ENCODE measurements around the gene INSYN2B.

Gene INSYN2B

DNA sequence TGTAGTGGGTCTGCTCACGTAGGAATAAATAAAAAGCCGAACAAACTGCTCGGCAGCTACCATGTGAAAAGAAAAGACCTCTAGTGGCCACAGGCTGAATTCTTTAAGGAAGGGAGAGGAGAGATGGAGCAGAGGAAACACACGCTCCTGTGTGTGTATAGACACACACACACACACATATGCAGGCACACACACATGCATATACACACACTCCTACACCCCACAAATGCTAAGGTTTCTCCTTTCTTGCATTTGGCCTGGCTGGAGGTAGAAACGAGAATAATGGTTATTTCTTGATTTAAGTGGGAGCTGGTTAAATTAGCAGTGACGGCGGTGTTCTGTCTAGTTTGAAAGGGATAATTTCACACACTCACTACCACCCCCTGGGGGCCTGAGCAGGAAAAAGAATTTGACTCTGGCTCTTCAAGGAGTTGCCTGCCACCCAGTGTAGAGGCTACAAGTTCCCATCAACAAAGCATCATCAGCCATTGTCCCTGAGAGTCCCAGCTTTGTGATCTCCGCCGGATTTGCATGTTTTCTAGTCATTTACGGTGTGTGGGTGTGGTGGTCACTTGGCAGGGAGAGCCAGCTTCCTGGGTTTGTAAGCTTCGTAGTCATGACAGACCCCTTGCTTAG is at the start of gene INSYN2B:
Gene INSYN2B, minus strand, starts transcription at position 78 of the 636 bp plus-strand sequence. CDS start 96,597 bp downstream, outside the sequence.
- H3K9me3 ChIP-seq: no peaks in the 10 kb centered on the region
- no peak within 1 kb of the TSS for H3K9ac ChIP-seq
- no peak within 1 kb of the TSS for H3K4me3 ChIP-seq
- H3K27ac ChIP-seq: no peak within 1 kb of the TSS
- H4K20me1 ChIP-seq: no peaks in the 10 kb centered on the region
- TF ChIP-seq Cebpa-rat (IDR thresholded peaks at IDR 0.05): no peak
- no peaks in the 10 kb centered on the region for H3K4me1 ChIP-seq
- H3K36me3 ChIP-seq: peaks cover 27% of the 10 kb centered on the region
- H3K27me3 ChIP-seq: no peaks in the 10 kb centered on the region
- no peak within 1 kb of the TSS for H3K4me2 ChIP-seq

DNA sequence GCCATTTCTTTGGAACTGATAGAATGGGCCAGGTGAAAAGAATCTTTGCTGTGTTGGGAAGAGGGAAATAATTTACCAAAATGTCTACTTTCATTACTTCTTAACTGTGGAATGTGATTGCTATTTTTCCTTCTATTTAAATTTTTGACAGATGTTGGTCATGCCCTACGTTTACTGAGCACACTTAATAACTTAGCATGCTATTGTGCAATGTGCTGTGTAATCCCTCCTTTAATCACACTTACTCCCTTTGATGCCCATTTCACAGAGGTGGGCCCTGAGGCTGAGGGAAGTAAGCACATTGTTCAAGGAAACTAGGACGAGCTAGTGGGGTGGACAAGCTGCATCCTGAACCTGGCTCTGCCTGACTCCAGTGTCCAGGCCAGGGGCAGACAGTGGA is 47.8 kb upstream of the INSYN2B start:
- Histone ChIP-seq H3K4me2 (no peak overlapping the region), H3K27ac (no peak overlapping the region), H4K20me1 (no peaks in the 10 kb centered on the region), H3K4me1 (no peaks in the 10 kb centered on the region), H3K9ac (no peak overlapping the region), H3K4me3 (no peak overlapping the region), H3K27me3 (no peaks in the 10 kb centered on the region), H3K9me3 (no peaks in the 10 kb centered on the region), H3K36me3 (peaks cover 63% of the 10 kb centered on the region)
- no peak for TF ChIP-seq Cebpa-rat (IDR thresholded peaks at IDR 0.05)

DNA sequence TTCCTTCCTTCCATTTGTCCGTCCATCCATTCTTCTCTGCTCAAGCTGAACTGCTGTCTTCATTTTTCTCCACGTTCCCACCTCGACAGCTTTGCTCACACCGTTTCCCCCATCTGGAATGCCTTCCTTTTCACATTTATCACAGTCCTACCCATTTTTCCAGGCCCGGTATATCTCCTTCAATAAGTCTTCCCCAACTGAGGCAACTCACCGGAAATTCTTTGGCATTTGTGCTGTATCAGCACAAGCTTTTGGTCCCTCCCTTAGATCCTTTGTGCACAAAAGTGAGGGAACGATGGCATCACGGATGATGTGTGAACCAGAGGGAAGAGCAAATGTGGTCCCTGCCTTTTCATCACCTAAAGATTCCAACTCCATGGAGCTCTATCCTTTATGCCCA is 45.6 kb upstream of the INSYN2B start:
- H3K4me2 ChIP-seq: no peak overlapping the region
- H3K9ac ChIP-seq: no peak overlapping the region
- 0 out of 2 replicates have a peak, but pooled peaks cover 5% of the 10 kb centered on the region for H3K4me1 ChIP-seq
- no peaks in the 10 kb centered on the region for H3K27me3 ChIP-seq
- H3K9me3 ChIP-seq: no peaks in the 10 kb centered on the region
- H3K36me3 ChIP-seq: peaks cover 73% of the 10 kb centered on the region
- H3K27ac ChIP-seq: no peak overlapping the region
- no peak for TF ChIP-seq Cebpa-rat (IDR thresholded peaks at IDR 0.05)
- H3K4me3 ChIP-seq: no peak overlapping the region
- H4K20me1 ChIP-seq: no peaks in the 10 kb centered on the region

DNA sequence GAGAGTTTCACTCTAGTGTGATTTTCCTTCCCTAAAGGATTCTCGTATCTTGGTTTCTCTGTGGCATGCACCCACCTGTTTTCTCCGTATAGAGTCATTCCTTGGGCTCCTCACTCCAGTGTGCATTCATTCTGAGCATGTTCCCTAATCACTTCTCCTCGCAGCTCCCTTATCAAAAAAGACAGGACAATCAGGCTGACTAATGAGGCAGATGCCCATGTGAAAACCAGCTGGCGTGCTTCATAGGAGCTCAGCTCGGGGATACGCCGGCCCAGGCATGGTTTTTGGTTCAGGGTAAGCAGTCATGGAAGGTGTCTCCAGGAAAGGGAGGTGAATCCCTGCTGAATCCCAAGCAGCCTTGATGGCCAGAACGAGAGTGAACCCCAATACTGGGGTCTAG is 41.2 kb upstream of the INSYN2B start:
- no peak for TF ChIP-seq Cebpa-rat (IDR thresholded peaks at IDR 0.05)
- Histone ChIP-seq H3K27me3 (no peaks in the 10 kb centered on the region), H3K36me3 (peaks cover 61% of the 10 kb centered on the region)

DNA sequence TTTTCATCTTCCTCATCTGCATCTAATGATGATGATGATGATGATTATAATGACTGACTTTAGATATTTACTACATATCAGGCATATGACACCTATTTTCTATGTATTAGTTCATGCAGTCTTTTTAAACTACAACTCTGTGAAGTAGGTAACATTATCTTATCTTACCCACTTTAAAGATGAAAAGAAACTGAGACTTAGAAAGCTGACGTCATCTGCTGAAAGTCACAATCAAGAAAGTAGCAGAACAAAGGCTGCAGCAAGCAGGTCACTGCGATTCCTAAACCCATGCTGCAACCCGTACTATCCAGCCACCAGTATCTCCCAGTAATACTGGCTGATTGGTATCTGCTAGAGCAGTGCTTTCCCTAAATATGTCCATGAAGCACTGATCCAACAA is 40.1 kb upstream of the INSYN2B start:
- Histone ChIP-seq H3K27ac (no peak overlapping the region), H4K20me1 (no peaks in the 10 kb centered on the region), H3K27me3 (no peaks in the 10 kb centered on the region), H3K36me3 (peaks cover 60% of the 10 kb centered on the region), H3K4me3 (no peak overlapping the region), H3K4me2 (no peak overlapping the region), H3K9me3 (no peaks in the 10 kb centered on the region), H3K9ac (no peak overlapping the region), H3K4me1 (0 out of 2 replicates have a peak, but pooled peaks cover 5% of the 10 kb centered on the region)
- TF ChIP-seq Cebpa-rat (IDR thresholded peaks at IDR 0.05): no peak

More for the DNA sequence above, 41.2 kb upstream of the INSYN2B start:
- H4K20me1 ChIP-seq: no peaks in the 10 kb centered on the region
- no peaks in the 10 kb centered on the region for H3K9me3 ChIP-seq
- no peak overlapping the region for H3K4me3 ChIP-seq
- no peak overlapping the region for H3K9ac ChIP-seq
- no peak overlapping the region for H3K27ac ChIP-seq
- H3K4me1 ChIP-seq: 0 out of 2 replicates have a peak, but pooled peaks cover 5% of the 10 kb centered on the region
- H3K4me2 ChIP-seq: no peak overlapping the region

DNA sequence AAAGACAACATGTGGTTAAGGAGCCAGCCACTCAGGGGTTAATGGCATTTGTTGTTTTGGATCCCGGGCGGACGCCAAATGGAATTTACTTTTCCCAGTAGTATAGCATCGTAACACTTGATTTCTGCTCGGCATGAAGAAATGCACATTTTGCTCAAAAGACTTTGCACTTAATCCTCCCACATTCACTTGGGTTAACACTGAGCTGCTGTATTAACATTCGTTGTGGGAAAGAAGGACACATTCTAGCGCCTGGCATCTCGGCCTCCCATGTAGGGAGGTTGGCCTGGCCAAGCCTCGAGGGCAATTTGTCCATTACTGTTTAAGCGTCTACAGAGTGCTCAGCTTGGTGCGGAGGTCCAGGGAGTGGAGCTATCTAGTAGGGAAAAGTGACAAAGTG is 32.3 kb upstream of the INSYN2B start:
- Histone ChIP-seq H3K4me1 (peaks cover 15% of the 10 kb centered on the region), H3K36me3 (peaks cover 24% of the 10 kb centered on the region), H3K27ac (no peak overlapping the region), H3K4me2 (no peak overlapping the region), H3K9me3 (no peaks in the 10 kb centered on the region), H4K20me1 (no peaks in the 10 kb centered on the region), H3K9ac (no peak overlapping the region), H3K27me3 (no peaks in the 10 kb centered on the region), H3K4me3 (no peak overlapping the region)
- TF ChIP-seq Cebpa-rat (IDR thresholded peaks at IDR 0.05): no peak

DNA sequence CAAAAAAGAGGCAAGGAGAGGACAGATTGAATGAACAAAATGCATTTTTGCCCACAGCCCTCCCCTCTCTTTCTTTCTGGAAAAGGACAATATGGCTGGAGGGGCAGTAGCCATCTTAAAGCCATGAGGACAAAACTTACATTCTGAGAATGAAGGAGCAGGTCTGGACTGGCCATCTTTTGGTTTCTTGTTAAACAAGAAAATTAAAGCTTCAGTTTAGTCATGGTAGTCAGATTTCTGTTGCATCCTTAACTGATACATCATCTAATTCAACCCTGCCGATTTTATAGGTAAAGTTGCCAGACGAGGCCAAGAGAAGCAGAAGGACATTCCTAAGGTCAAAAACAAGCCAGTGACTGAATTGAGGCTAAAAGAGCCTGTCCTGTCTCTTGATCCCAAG is 31.5 kb upstream of the INSYN2B start:
- Histone ChIP-seq H3K4me2 (no peak overlapping the region), H3K27ac (no peak overlapping the region), H3K9me3 (no peaks in the 10 kb centered on the region), H3K9ac (no peak overlapping the region), H3K27me3 (no peaks in the 10 kb centered on the region), H3K4me3 (no peak overlapping the region), H3K4me1 (peaks cover 15% of the 10 kb centered on the region), H4K20me1 (no peaks in the 10 kb centered on the region), H3K36me3 (peaks cover 24% of the 10 kb centered on the region)
- no peak for TF ChIP-seq Cebpa-rat (IDR thresholded peaks at IDR 0.05)

DNA sequence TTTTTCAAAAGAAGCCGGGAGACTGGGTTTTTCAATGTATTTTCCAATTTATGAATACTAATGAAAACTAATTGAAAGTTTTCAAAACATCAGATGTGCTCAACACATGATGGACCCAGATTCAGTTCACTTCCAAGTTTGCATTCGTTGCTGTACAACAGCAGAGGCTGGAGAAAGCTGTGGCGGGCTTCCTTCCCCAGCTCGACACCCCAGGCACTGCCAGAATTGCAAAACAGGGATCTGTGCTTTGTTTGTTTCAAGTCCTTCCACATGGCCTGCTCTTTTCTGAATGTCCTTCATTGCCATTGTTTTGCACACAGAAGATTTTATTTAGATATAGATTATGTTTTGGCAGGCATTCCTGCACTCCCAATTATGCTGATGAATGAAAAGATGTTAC is 30.3 kb upstream of the INSYN2B start:
- H3K4me2 ChIP-seq: no peak overlapping the region
- H3K27ac ChIP-seq: no peak overlapping the region
- H3K4me1 ChIP-seq: peaks cover 15% of the 10 kb centered on the region
- TF ChIP-seq Cebpa-rat (IDR thresholded peaks at IDR 0.05): no peak
- no peak overlapping the region for H3K4me3 ChIP-seq
- no peaks in the 10 kb centered on the region for H4K20me1 ChIP-seq
- H3K36me3 ChIP-seq: peaks cover 24% of the 10 kb centered on the region
- H3K27me3 ChIP-seq: no peaks in the 10 kb centered on the region
- no peaks in the 10 kb centered on the region for H3K9me3 ChIP-seq
- H3K9ac ChIP-seq: no peak overlapping the region

DNA sequence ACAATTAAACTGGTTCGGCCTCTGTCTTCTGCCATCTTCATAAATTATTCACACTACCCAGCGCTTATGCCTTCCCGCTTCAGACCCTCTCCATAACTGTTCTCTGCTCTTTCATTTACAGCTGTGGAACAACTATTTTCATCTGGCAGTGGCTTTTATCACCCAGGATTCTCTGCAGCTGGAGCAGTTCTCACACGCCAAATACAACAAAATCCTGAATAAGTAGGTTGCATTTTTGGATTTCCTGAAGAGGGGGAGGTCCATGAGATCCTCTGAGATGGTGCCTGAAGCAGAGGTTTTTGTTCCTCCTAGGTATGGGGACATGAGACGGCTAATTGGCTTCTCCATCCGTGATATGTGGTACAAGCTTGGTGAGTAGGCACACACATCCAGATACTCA is 28.1 kb upstream of the INSYN2B start:
- Histone ChIP-seq H3K9ac (no peak overlapping the region), H4K20me1 (no peaks in the 10 kb centered on the region), H3K36me3 (peaks cover 30% of the 10 kb centered on the region), H3K27ac (no peak overlapping the region), H3K4me1 (peaks cover 15% of the 10 kb centered on the region), H3K9me3 (no peaks in the 10 kb centered on the region), H3K27me3 (no peaks in the 10 kb centered on the region), H3K4me3 (no peak overlapping the region), H3K4me2 (peak overlapping the region; percentile 39; the same call in 1 of the 2 replicates)
- TF ChIP-seq Cebpa-rat (IDR thresholded peaks at IDR 0.05): no peak

DNA sequence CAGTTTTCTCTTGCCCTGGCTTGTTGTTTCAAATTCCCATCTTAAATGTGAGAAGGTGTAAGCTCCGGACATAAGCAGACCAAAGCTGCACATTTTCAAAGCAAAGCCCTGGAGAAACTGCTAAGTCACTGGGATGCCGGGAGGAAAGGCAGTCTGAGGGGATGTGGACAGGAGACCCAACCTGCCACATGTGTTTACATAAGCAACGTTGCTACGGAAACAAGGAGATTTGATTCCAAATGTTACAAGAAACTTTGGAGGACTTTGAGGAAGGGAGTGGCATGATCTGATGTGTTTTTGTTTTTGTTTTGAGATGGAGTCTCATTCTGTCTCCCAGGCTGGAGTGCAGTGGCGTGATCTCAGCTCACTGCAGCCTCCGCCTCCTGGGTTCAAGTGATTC is 25.7 kb upstream of the INSYN2B start:
- H3K4me1 ChIP-seq: peaks cover 15% of the 10 kb centered on the region
- peaks cover 40% of the 10 kb centered on the region for H3K36me3 ChIP-seq
- no peaks in the 10 kb centered on the region for H3K9me3 ChIP-seq
- H3K27ac ChIP-seq: no peak overlapping the region
- no peak overlapping the region for H3K4me2 ChIP-seq
- no peaks in the 10 kb centered on the region for H4K20me1 ChIP-seq
- no peak overlapping the region for H3K9ac ChIP-seq
- TF ChIP-seq Cebpa-rat (IDR thresholded peaks at IDR 0.05): no peak
- H3K27me3 ChIP-seq: no peaks in the 10 kb centered on the region
- H3K4me3 ChIP-seq: no peak overlapping the region

DNA sequence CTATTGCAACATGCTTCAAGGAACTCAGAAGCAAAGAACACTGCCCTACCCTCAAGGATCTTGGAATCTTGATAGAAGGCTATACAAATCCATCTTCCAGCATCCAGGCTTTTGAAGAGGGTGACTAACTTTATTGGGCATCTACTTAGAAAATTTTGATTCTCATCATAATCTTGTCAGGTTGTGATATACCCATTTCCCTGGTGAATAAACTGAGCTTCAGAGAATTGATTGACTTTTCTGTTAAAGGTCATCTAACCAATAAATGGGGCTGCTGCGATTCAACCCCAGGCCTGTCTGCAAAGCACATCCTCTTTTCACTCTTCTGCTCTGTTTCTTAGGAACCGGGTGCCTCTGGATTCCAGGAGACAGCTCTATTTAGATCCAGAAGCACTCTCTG is 19.9 kb upstream of the INSYN2B start:
- Histone ChIP-seq H3K4me3 (no peak overlapping the region), H4K20me1 (no peaks in the 10 kb centered on the region), H3K27me3 (no peaks in the 10 kb centered on the region), H3K4me1 (no peaks in the 10 kb centered on the region), H3K36me3 (peaks cover 63% of the 10 kb centered on the region), H3K4me2 (no peak overlapping the region), H3K27ac (no peak overlapping the region), H3K9me3 (no peaks in the 10 kb centered on the region), H3K9ac (no peak overlapping the region)
- TF ChIP-seq Cebpa-rat (IDR thresholded peaks at IDR 0.05): no peak
